GM12865 (cell line): Measurements from ENCODE around the gene CPXM2.

Source experiments
- DNase-seq: peaks from one replicate; pipeline ENCODE4 v3.0.0; 2010; ENCODE audit warnings: low read depth
- H3K4me3 ChIP-seq: 2 replicates; pipeline ENCODE4 v1.5.1; 2011; ENCODE audit warnings: mild to moderate bottlenecking, low read depth, low read length, control low read depth
- TF ChIP-seq, protein P1 (sequence below): IDR thresholded peaks from 2 replicates; pipeline ENCODE4 v1.5.1; 2011; ENCODE audit warnings: low read length, control low read depth, low read depth, inconsistent platforms; ENCODE audit not compliant: insufficient read depth; ENCODE audit errors: missing control alignments

CPXM2 gene

GRCh38 chr10:123797813-123798212 lies 93.8 kb downstream of the CPXM2 start:
- DNase-seq = no peak
- TF ChIP-seq, protein P1, sequence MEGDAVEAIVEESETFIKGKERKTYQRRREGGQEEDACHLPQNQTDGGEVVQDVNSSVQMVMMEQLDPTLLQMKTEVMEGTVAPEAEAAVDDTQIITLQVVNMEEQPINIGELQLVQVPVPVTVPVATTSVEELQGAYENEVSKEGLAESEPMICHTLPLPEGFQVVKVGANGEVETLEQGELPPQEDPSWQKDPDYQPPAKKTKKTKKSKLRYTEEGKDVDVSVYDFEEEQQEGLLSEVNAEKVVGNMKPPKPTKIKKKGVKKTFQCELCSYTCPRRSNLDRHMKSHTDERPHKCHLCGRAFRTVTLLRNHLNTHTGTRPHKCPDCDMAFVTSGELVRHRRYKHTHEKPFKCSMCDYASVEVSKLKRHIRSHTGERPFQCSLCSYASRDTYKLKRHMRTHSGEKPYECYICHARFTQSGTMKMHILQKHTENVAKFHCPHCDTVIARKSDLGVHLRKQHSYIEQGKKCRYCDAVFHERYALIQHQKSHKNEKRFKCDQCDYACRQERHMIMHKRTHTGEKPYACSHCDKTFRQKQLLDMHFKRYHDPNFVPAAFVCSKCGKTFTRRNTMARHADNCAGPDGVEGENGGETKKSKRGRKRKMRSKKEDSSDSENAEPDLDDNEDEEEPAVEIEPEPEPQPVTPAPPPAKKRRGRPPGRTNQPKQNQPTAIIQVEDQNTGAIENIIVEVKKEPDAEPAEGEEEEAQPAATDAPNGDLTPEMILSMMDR = no peak

DNA sequence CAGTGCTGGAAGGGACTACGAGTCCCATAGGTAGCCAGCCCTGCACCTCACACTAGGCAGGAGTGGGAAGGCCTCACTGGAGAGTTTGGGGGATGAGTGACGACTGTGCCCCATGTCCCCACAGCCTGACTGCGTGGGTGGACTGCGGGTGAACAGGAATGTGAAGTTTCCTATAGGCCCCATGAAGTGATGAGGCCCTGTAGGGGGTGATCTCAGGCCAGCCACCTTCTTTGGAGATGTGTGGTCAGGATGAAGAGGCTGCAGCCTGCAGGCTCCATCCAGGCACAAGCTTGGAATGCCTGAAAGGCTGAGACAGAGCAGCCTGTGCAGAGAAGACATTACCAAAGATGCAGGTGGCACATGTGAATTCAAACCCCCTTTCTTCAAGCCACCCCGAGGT lies 94.9 kb downstream of the CPXM2 start:
- TF ChIP-seq, protein P1 = no peak
- no peak overlapping the region for H3K4me3 ChIP-seq
- no peak for DNase-seq

More at GRCh38 chr10:123797813-123798212, 93.8 kb downstream of the CPXM2 start:
- no peak overlapping the region for H3K4me3 ChIP-seq

DNA sequence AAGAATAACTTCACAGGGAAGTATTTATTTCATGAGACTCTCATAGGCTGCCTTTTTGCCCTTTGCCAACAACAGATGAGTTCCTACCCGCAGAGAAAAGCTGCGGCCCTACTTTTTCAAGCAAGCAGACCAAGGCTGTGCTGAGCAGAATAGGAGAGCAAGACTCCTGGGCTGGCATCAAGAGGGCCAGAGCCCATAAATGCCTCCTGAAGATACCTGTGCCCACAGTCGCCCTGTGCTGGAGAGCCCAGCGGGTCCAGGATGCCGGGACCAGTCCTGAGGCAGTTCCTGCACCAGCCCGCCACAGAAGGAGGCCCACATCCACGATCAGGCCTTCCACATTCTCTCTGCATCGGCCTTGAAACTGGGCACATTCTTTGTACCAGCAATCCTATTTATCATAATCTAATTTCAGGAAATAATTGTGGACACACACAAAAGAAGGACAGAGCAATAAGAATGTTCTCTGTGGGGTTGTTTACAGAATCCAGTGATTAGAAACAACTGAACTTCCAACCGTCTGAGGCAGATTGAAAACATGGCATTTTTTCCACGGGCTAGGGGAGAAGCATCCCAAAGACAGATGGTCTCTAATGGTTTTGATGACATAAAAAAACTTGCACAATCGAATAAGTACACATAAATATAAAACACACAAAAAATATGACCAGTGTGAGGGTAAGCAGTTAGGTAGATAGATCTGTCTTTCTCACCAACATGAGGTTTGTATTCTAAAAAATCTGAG lies 95.6 kb downstream of the CPXM2 start:
- DNase-seq = no peak
- no peak overlapping the region for H3K4me3 ChIP-seq
- TF ChIP-seq, protein P1 = no peak

DNA sequence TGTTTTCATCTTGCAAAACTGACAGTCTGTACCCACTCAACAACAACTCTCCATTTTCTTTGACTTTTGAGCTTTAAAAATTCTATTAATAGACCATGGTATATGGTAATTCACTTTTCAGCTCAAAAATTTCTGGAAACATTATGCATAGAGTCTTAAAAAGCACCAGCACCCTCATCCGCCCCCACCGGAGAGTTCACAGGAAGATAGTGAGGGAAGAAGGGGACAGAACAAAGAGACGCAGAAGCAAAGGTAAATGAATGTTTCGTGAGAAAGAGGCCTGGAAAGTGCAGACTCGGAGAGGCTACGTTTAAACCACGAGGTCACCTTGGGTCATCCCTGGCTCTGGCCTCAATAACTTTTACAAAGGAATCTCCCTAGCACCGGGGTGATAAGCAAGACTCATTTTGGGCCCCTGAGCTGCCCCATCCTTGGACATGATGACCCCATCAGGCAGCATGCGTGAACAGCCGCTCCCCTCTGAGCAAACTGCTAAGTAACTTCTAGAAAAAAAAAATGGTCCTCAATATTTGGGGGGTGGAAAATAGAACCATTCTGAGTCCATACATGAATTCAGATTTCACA lies 96.3 kb downstream of the CPXM2 start:
- TF ChIP-seq, protein P1 = no peak
- no peak overlapping the region for H3K4me3 ChIP-seq
- DNase-seq = no peak

DNA sequence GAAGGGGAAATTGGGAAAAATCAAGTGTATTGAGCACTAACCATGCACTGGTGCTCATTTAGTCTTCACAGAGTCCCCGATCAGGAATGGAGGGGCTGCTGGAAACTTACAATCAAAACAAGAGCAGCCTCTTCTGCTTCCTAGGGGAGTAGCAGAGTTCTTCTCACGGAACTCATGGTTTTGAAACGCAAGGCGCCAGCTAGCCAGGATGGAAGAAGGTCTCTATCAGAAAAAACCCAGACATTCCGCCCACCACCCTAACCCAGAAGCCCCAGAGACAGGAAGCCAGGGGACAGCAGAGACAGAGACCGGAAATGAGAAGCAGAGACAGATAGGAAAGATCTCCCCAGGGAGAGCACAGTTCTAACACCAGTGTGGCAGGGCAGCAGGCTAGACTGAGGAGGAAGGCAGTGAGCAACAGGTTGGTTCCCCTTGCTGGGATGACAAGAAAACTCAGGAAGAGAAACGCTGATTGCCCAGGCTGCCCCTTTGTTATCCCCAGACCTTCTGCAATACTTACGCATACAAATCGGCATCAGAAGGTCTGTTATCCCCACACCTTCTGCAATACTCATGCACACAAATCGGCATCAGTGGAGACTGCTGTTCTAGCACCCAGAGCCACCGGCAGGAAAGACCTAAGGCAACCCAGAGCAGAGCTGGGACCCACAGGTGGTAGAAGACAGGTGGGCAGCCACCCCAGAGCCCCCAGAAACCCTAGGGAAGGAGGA lies 99.2 kb downstream of the CPXM2 start:
- no peak for DNase-seq
- no peak overlapping the region for H3K4me3 ChIP-seq
- TF ChIP-seq, protein P1 = no peak

- TF ChIP-seq, protein P1 = no peak
- no peak for DNase-seq
- H3K4me3 ChIP-seq = no peak overlapping the region
These were observed 101.3 kb downstream of the CPXM2 start for GRCh38 chr10:123790132-123790885.
